Erythroblast (primary cell): Measurements from ENCODE around the gene RNF166.

Experiments
- GATA1 ChIP-seq: IDR thresholded peaks from 2 replicates; pipeline ENCODE4 v1.6.1; 2011; ENCODE audit warnings: low read depth, mild to moderate bottlenecking, control low read depth, low read length, moderate library complexity
- POLR2A ChIP-seq: IDR thresholded peaks from 2 replicates; pipeline ENCODE4 v1.6.1; 2011; ENCODE audit warnings: mild to moderate bottlenecking, low read length

- TF ChIP-seq POLR2A, result no peak
- no peak for TF ChIP-seq GATA1
Measured at GRCh38 chr16:88694221-88695087, 11.8 kb downstream of the RNF166 start.
